SH-SY5Y (cell line): ENCODE data around the gene NLRX1.

Experiments
- GATA2 ChIP-seq: IDR thresholded peaks from 2 replicates; pipeline ENCODE4 v1.6.1; 2011; ENCODE audit warnings: mild to moderate bottlenecking, low read depth, low read length
- GATA3 ChIP-seq: IDR thresholded peaks from 2 replicates; pipeline ENCODE4 v1.6.1; 2011; ENCODE audit warnings: low read depth, mild to moderate bottlenecking, low read length, moderate library complexity

- TF ChIP-seq GATA3 (no peak), GATA2 (no peak)
These were observed 41.8 kb upstream of the NLRX1 start for GRCh38 chr11:119126675-119127268.
